ENCODE results near the gene SDK1.
A peak's percentile ranks its signal among the peaks of the same experiment; 100 is the strongest.

Gene SDK1

GRCh38 chr7:3300651-3301448, at the start of gene SDK1:
Gene SDK1, plus strand, starts transcription at chr7:3301252. Its CDS starts 335 bp downstream, at chr7:3301587.
- peak; percentile 73 for DNase-seq

GRCh38 chr7:3254718-3255117, 46.3 kb upstream of the SDK1 start:
- DNase-seq: no peak

GRCh38 chr7:3259711-3260400, 41.2 kb upstream of the SDK1 start:
- DNase-seq: no peak

- DNase-seq: no peak
These were observed 40.7 kb upstream of the SDK1 start for GRCh38 chr7:3260401-3260715.

- no peak for DNase-seq
These were observed 36.2 kb upstream of the SDK1 start for GRCh38 chr7:3264693-3265339.

GRCh38 chr7:3265388-3265787, 35.7 kb upstream of the SDK1 start:
- no peak for DNase-seq

GRCh38 chr7:3266240-3266639, 34.8 kb upstream of the SDK1 start:
- DNase-seq: peak; percentile 36

- no peak for DNase-seq
These were observed 32.9 kb upstream of the SDK1 start for GRCh38 chr7:3267966-3268690.

GRCh38 chr7:3270362-3270761, 30.7 kb upstream of the SDK1 start:
- no peak for DNase-seq

- DNase-seq: no peak
These were observed 29.8 kb upstream of the SDK1 start for GRCh38 chr7:3271298-3271697.

GRCh38 chr7:3272691-3273141, 28.3 kb upstream of the SDK1 start:
- no peak for DNase-seq

- no peak for DNase-seq
These were observed 26.9 kb upstream of the SDK1 start for GRCh38 chr7:3274131-3274530.

GRCh38 chr7:3277604-3278572, 23.2 kb upstream of the SDK1 start:
- peak; percentile 95 for DNase-seq

- peak; percentile 46 for DNase-seq
These were observed 21.8 kb upstream of the SDK1 start for GRCh38 chr7:3279147-3279818.

- no peak for DNase-seq
These were observed 20.6 kb upstream of the SDK1 start for GRCh38 chr7:3280445-3280844.

- no peak for DNase-seq
These were observed 20.0 kb upstream of the SDK1 start for GRCh38 chr7:3280946-3281656.

GRCh38 chr7:3282457-3282856, 18.6 kb upstream of the SDK1 start:
- DNase-seq: no peak

- no peak for DNase-seq
These were observed 17.8 kb upstream of the SDK1 start for GRCh38 chr7:3283130-3283704.

- no peak for DNase-seq
These were observed 15.4 kb upstream of the SDK1 start for GRCh38 chr7:3285652-3286051.

GRCh38 chr7:3289996-3290395, 11.1 kb upstream of the SDK1 start:
- no peak for DNase-seq

Data from NCI-H526 treated with DMSO at 0.1 percent for 48 hours (cell line).